Erythroblast (primary cell): ENCODE measurements around the gene CPA4.

ENCODE experiments used
- DNase-seq, 2 experiments: peaks; one replicate each; lab custom pipeline; 2025; lab: John Stamatoyannopoulos, UW
- GATA1 ChIP-seq: IDR thresholded peaks from 2 replicates; pipeline ENCODE4 v1.6.1; 2011; ENCODE audit warnings: low read depth, mild to moderate bottlenecking, control low read depth, low read length, moderate library complexity
- POLR2A ChIP-seq: IDR thresholded peaks from 2 replicates; pipeline ENCODE4 v1.6.1; 2011; ENCODE audit warnings: mild to moderate bottlenecking, low read length

The CPA4 gene

GRCh38 chr7:130270947-130271800 lies 21.8 kb upstream of the CPA4 start:
- no peak for DNase-seq
- TF ChIP-seq GATA1 (no peak), POLR2A (no peak)

DNA sequence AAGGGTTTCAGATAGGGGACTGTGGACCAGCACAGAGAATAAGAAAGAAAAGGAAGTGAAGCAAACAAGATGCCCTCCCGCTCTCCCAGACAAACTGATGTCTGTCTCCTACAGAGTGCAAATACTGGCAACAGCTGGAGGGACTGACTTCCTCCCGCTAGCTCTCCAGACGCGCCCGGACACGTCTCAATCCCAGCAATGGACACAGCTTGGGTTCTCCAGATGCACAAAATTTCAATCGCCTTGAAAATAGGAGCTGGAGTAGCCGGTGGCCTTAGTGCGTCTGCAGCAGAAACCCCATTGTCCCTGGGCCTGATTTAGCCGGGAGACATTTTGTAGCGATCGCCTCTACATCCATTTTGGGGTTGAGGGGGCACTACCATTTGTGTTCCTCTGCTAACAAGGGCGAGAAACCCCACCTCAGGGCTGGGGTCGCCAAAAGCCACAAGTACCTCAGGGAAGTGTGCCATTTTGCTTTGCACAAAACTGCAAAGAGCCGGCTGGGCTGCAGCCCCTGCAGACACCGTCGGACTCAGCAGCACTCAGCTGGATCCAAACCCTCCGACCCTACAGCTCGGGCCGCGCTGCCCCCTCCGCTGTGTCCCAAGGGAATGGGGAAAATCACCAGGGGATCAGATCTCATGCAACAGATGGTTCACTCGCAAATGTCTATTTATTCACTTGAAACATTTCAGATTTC lies 20.4 kb upstream of the CPA4 start:
- no peak for DNase-seq
- TF ChIP-seq GATA1 (no peak), POLR2A (no peak)

DNA sequence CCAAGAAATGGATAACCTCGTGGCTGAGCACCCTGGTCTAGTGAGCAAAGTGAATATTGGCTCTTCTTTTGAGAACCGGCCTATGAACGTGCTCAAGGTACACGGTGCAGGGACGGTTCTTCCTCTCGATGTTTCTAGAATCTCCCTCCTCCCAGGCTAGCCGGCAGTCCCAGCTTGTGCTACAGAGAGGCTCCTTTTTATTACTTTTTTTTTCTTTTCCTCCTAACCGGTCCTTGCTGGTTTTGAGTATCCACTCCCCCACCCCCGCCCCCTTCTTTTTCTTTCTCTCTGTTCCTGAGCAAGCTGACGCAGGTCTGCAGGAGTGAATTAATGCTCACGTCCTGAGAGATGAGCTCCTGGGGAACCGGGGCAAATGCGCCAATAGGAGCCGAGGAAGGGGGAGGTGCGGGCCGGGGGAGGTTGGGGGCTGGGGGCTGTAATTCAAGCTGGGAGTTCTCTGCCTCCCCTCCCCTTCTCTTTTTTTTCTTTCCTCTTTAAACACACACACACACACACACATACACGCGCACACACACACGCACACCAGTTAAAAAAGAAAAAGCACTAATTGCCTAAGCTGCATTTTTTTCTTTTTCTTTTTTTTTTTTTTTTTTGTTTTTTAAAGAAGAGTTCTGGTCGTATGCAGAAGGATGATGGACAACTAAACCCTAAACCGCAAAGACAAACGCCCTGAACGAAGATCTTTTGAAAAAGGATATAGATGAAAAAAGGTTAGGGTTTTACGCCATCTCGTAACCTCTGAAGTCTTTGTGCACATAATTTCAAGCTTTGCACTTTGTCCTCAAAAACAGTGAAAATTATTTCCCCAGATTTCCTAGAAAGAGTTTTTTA lies 19.7 kb upstream of the CPA4 start:
- TF ChIP-seq POLR2A, result no peak
- no peak for TF ChIP-seq GATA1
- DNase-seq, result no peak

DNA sequence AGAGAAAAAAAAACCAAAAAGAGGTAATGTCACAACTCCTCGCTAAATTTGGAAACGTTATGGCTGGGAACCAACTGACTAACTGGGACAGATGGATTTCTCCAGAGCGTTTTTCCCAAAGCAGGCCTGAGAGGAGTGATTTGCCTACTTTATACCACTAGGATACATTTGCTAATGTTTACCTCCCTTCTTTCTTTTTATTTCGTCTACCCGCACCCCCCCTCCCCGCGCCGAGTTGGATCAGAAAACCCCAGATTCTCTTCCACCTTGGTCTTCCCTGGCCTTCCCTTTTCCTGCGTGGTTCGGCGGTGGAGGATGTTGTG lies 19.1 kb upstream of the CPA4 start:
- TF ChIP-seq GATA1 (no peak), POLR2A (no peak)
- no peak for DNase-seq

- DNase-seq, result no peak
- TF ChIP-seq GATA1 (no peak), POLR2A (no peak)
These were observed 18.7 kb upstream of the CPA4 start for GRCh38 chr7:130274296-130274695.

DNA sequence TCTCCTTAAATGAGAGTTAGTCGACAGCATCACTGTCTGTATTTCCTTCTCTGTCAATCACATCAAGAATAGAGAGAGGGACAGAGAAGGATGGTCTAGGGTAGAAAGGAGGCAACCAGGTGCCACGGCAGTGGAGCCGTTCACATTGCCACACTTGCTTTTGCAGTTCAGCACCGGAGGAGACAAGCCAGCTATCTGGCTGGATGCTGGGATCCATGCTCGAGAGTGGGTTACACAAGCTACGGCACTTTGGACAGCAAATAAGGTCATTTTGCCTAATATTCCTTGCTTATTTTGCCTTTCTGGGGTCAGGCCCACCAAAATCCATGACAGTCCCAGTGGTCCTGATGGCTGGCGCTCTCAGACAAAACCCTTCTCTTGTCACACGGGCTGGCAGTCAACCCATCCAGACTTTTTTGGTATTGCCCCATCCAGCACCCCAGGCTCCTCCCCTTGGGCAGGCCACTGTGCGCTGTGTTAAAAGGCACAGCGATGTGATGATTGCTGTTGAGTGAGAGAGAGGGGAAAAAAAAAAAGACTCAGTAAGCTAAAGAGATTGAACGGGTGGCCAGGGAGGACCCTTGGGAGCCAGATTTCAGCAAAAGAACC lies 17.9 kb upstream of the CPA4 start:
- TF ChIP-seq POLR2A, result no peak
- no peak for TF ChIP-seq GATA1
- no peak for DNase-seq

DNA sequence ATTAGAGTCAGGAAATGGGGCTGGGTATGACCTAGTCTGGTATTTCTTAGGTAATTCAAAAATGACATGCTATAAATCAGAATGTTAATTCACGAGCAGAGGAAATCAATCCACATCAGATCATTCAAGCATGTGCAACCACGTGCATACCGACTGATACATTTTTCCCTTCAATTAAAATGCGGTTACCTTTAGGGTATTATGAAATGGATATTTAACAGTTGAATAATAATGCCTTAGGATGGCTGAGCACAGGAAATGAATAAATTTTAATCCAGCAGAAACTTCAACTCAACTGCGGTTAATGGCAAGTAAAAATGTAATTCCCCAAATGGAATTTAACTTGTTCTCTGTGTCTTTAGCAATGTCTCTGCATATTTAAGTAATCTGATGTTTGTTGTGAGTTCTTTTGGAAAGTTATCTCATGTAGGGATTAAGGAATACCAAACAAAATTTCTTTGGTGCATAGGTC lies 17.1 kb upstream of the CPA4 start:
- no peak for DNase-seq
- TF ChIP-seq GATA1 (no peak), POLR2A (no peak)

DNA sequence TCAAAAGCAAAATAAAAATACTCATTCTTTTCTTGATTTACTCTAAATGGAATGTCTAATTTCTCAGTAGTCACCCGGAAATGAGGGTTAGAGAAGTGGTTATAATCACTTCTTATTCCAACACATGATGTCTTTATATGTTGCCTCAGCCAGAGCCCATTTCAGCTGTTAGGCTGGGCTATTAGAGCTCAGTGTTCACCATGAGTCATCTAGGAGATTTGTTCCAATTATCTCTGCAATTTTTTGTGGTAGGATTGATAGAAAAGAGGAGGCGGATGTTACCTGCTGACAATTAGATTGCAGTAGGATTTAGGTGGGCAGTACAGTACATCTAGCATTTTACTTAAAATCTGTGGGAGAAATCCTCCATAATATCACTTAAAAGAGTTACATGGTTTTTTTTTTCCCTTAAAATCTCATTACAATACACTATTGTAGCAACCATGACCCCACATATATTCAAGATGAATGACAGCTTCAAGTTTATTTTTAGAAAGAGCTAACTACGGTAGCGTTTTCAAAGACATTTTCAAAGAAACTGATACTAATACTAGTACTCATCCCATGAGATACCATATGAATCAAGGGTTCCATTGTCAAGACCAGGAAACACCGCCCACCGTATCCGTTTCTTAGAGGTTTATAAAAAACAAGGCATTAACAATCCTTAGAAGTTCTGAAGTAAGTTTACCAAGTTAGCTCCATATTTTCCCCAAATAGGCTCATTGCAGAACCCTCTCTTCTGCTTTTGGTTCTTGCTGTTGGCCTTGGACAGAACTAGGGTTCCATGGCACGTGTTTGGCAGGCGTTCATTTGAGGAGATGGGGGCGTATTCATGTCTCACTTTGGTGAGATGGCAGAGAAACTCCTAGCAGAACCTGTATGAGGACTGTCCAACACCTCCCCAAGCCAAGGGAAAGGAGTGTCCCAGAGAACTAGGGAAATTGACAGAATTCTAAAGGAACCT lies 15.9 kb upstream of the CPA4 start:
- DNase-seq, result no peak
- TF ChIP-seq GATA1, result no peak

DNA sequence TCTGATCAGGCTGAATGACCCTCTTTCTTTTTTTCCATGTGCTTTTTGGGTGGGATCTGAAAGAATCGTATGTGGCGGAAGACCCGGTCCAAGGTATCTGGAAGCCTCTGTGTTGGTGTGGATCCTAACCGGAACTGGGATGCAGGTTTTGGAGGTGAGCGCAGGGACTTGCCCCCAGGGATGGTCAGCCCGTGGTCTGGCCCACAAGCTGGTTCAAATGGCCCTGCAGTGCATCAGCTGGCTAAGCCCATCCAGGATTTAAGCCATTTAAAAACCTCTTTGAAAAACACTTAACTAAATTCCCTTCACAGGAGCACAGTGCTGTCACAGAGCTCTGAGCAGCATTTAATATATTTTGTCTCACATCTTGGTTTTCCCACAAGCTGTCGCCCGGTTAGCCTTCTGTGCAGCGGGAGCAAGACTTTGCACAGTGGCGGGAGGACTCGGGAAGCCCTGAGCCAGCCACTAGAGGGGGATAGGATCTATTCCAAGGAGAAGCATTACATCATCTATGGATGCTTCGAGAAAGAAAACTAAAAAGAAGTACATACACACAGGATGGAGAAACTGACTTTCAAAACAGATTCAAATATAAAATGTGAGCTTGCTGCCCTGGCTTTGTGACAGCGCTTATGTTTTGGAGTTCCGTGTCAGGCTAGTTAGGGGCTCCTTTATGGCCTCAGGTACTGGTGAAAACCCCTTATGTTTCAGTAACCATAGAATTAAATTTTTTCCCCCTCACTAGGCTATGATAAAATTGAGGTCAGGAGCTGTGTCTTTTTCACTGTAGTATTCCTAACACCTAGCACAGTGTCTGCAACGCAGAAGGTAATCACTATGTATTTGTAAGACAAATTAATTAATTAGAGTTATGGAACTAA lies 15.0 kb upstream of the CPA4 start:
- peak; percentile 14 to 27 for DNase-seq
- TF ChIP-seq GATA1, result no peak
- no peak for TF ChIP-seq POLR2A

DNA sequence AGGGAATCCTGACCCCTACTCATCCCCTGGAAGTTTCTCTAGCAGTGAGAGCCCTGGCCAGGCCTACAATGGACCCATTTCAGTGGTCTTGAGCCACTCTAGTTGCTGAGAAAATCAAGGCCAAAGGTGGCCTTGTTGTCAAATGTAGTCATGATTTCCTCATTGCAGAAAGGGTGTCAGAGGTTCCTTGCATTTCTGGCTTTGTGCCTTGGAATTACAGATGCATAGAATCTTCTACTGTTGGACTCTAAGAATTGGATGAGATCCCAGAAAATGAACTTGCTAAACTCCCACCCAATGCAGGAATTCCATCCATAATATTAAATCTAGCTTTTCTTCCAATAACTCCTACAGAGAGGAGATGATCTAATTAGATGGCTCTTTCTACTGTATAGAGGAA lies 14.1 kb upstream of the CPA4 start:
- DNase-seq, result no peak
- TF ChIP-seq POLR2A (no peak), GATA1 (no peak)

DNA sequence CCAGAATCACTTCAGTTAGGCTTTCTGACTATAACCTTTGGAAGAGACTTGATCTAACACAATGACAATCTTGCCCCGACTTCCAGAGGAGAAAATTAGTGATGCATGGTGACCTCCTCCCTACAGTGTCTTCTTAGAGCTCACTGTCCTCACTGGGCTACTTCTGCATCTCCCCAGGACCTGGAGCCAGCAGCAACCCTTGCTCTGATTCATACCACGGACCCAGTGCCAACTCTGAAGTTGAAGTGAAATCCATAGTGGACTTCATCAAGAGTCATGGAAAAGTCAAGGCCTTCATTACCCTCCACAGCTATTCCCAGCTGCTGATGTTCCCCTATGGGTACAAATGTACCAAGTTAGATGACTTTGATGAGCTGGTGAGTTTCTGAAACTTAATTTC lies 13.7 kb upstream of the CPA4 start:
- no peak for DNase-seq
- TF ChIP-seq GATA1 (no peak), POLR2A (no peak)

GRCh38 chr7:130279906-130280305 lies 13.1 kb upstream of the CPA4 start:
- DNase-seq, result no peak
- TF ChIP-seq POLR2A (no peak), GATA1 (no peak)
